Stimulated activated naive CD8-positive, alpha-beta T cell treated with anti-CD3 and anti-CD28 coated beads, Interleukin-15, Interleukin-2, amounts not matched to agents 100 ng/mL and 50 ng/mL, for 24 hours (primary cell): ENCODE results near the gene CRYGA.
"Not testable (repeated sequence)": the region's sequence is repeated elsewhere in the genome, so short reads cannot be mapped to it uniquely, and the experiment has no call there.

ENCODE experiments used
- H3K27ac Mint-ChIP-seq: one replicate; pipeline ENCODE4 v1.8.0; 2021; ENCODE audit warnings: mild to moderate bottlenecking, mixed read lengths
- H3K27me3 Mint-ChIP-seq: one replicate; pipeline ENCODE4 v1.8.0; 2021; ENCODE audit warnings: mixed read lengths
- H3K36me3 Mint-ChIP-seq: one replicate; pipeline ENCODE4 v1.8.0; 2021; ENCODE audit warnings: low read depth, mixed read lengths
- H3K4me1 Mint-ChIP-seq: one replicate; pipeline ENCODE4 v1.8.0; 2021; ENCODE audit warnings: low read depth, mixed read lengths
- H3K4me3 Mint-ChIP-seq: one replicate; pipeline ENCODE4 v1.8.0; 2021; ENCODE audit warnings: mild to moderate bottlenecking, mixed read lengths
- H3K9me3 Mint-ChIP-seq: one replicate; pipeline ENCODE4 v1.8.0; 2021; ENCODE audit warnings: mixed read lengths

CRYGA gene

GRCh38 chr2:208142925-208143799 lies 20.2 kb downstream of the CRYGA start:
- Mint-ChIP-seq H3K4me1 (no peaks in the 10 kb centered on the region), H3K27me3 (no peaks in the 10 kb centered on the region), H3K27ac (no peak overlapping the region), H3K36me3 (no peaks in the 10 kb centered on the region), H3K9me3 (peaks cover 3% of the 10 kb centered on the region), H3K4me3 (no peak overlapping the region)

- Mint-ChIP-seq H3K9me3 (peaks cover 5% of the 10 kb centered on the region), H3K4me1 (no peaks in the 10 kb centered on the region), H3K36me3 (no peaks in the 10 kb centered on the region), H3K27ac (no peak overlapping the region), H3K27me3 (no peaks in the 10 kb centered on the region), H3K4me3 (no peak overlapping the region)
These were observed 21.0 kb downstream of the CRYGA start for GRCh38 chr2:208142240-208142924.

DNA sequence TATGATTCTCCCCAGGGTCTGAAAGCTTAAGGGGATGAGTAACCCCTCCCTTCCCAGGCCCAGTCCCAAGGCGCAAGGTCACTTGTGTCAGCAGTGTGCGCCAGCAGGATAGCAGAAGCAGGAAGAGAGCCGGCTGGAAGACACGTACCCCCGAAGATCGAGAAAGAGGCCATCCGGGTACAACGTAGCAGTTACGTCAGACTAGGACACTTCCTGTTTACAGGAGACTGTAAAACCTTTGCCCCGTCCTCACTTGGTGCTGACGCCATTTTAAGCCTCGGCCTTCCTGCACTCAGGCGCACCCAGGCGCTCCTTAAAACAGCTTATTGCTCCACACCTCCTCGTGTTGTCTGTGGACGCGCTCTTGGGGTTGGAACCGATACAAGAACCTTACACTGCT lies 23.9 kb downstream of the CRYGA start:
- no peaks in the 10 kb centered on the region for H3K36me3 Mint-ChIP-seq
- H3K4me1 Mint-ChIP-seq: peaks cover 11% of the 10 kb centered on the region
- H3K4me3 Mint-ChIP-seq: no peak overlapping the region
- no peak overlapping the region for H3K27ac Mint-ChIP-seq
- H3K9me3 Mint-ChIP-seq: peaks cover 5% of the 10 kb centered on the region
- H3K27me3 Mint-ChIP-seq: no peaks in the 10 kb centered on the region

DNA sequence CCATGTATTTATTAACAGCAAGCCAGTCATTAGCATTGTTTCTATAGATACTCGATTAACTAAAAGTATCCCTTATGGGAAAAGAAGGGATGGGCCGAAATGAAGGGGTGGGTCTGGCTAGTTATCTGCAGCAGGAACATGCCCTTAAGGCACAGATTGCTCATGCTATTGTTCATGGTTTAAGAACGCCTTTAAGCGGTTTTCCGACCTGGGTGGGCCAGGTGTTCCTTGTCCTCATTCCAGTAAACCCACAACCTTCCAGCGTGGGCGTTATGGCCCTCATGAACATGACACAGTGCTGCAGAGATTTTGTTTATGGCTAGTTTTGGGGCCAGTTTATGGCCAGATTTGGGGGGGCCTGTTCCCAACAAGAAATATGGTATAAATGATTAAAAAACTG lies 25.1 kb downstream of the CRYGA start:
- not testable (repeated sequence) for H3K27me3 Mint-ChIP-seq, H3K36me3 Mint-ChIP-seq, H3K4me3 Mint-ChIP-seq, H3K27ac Mint-ChIP-seq, H3K9me3 Mint-ChIP-seq
- H3K4me1 Mint-ChIP-seq: peaks cover 14% of the 10 kb centered on the region

- peaks cover 14% of the 10 kb centered on the region for H3K4me1 Mint-ChIP-seq
- H3K4me3 Mint-ChIP-seq: no peak overlapping the region
- H3K27me3 Mint-ChIP-seq: no peaks in the 10 kb centered on the region
- H3K9me3 Mint-ChIP-seq: peaks cover 5% of the 10 kb centered on the region
- H3K36me3 Mint-ChIP-seq: no peaks in the 10 kb centered on the region
- no peak overlapping the region for H3K27ac Mint-ChIP-seq
These were observed 26.7 kb downstream of the CRYGA start for GRCh38 chr2:208136716-208137094.

DNA sequence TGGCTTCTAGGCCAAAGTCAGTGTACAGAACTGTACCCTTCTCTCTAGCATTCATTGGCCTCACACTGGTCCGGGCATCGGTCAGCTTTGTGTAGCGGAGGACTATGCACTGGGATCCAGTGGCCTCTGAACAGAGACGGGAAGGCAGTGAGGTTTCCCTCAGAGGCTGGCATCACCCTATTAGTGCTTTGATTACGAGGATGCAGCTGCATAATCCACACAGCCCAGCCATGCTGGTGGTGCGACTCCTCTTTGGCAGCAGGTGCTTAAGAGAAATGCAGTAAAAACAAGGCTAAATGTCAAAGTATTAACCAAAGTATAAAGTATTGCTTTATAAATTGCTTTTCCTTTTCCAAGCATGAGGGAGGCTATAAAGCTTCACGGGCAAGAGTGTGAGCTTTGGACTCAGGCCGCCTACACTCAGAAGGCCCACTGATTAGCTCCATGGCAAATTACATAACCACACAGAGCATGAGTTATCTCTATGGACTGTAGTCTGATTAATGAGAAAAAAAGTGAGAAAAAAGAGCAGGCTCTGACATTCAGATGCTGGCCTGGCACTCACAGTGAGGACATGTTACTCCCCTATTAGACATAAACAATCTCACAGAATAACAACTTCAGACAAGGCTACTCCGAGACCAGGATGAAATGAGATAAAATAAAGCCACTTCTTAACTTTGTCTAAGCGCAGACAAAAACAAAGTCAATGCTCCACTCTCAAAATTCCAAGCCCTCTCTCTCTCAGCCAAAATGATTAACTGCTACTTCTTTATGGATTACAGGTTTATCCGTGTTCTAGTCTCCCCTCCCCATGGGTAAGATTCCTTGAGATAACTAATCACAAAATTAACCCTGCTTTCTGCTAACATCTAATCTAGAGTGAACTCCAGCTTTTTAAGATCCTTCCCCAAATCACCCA lies 27.3 kb downstream of the CRYGA start:
- Mint-ChIP-seq H3K4me3 (no peak overlapping the region), H3K9me3 (peaks cover 5% of the 10 kb centered on the region), H3K4me1 (peaks cover 14% of the 10 kb centered on the region), H3K27me3 (no peaks in the 10 kb centered on the region), H3K27ac (peak overlapping the region; percentile 1), H3K36me3 (no peaks in the 10 kb centered on the region)

- Mint-ChIP-seq H3K36me3 (no peaks in the 10 kb centered on the region), H3K27me3 (no peaks in the 10 kb centered on the region), H3K27ac (peak overlapping the region; percentile 49), H3K4me3 (no peak overlapping the region), H3K4me1 (peaks cover 14% of the 10 kb centered on the region), H3K9me3 (peaks cover 5% of the 10 kb centered on the region)
These were observed 28.3 kb downstream of the CRYGA start for GRCh38 chr2:208134928-208135586.

GRCh38 chr2:208130712-208131110 lies 32.7 kb downstream of the CRYGA start:
- Mint-ChIP-seq H3K27ac (no peak overlapping the region), H3K9me3 (no peaks in the 10 kb centered on the region), H3K27me3 (peaks cover 9% of the 10 kb centered on the region), H3K4me1 (peaks cover 14% of the 10 kb centered on the region), H3K4me3 (no peak overlapping the region), H3K36me3 (no peaks in the 10 kb centered on the region)

GRCh38 chr2:208129744-208130711 lies 33.4 kb downstream of the CRYGA start, which contains the start of gene CRYGC:
Gene CRYGC (minus strand): TSS chr2:208129828. CDS start chr2:208129792, 36 bp downstream.
- Mint-ChIP-seq H3K9me3 (no peaks in the 10 kb centered on the region), H3K27ac (no peak within 1 kb of the TSS), H3K4me1 (peaks cover 8% of the 10 kb centered on the region), H3K27me3 (peaks cover 16% of the 10 kb centered on the region), H3K4me3 (no peak within 1 kb of the TSS), H3K36me3 (no peaks in the 10 kb centered on the region)

DNA sequence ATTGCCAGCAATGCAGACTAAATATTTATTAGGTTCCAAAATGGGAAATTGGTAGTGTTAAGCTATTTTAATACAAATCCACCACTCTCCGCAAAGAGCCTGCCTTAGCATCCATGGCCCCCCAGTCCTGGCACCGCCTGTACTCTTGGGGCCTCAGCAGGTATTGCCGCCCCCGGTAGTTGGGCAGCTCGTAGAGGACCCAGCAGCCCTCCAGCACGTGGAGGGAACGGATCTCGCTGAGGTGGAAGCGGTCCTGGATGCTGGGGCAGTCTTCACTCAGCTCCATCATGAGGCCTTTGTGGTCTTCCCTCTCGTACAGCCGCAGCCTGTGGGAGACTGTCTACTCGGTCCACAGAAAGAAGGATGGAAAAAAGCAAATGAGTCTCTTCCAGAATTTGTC lies 35.3 kb downstream of the CRYGA start:
- Mint-ChIP-seq H3K9me3 (no peaks in the 10 kb centered on the region), H3K4me3 (no peak overlapping the region), H3K27ac (no peak overlapping the region), H3K27me3 (peaks cover 30% of the 10 kb centered on the region), H3K4me1 (peaks cover 4% of the 10 kb centered on the region), H3K36me3 (no peaks in the 10 kb centered on the region)

DNA sequence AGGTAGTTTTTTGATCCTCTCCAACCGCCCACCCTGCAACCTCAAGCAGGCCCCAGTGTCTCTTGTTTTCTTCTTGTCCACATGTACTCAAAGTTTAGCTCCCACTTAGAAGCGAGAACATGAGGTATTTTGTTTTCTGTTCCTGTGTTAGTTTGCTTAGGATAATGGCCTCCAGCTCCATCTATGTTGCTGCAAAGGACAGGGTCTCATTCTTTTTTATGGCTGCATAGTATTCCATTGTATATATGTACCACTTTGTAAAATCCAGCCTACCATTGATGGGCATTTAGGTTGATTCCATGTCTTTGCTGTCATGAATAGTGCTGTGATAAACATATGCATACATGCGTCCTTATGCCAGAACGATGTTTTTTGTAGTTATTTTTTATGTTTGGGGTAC lies 36.3 kb downstream of the CRYGA start:
- H3K9me3 Mint-ChIP-seq: no peaks in the 10 kb centered on the region
- H3K27ac Mint-ChIP-seq: no peak overlapping the region
- H3K27me3 Mint-ChIP-seq: peaks cover 30% of the 10 kb centered on the region
- H3K36me3 Mint-ChIP-seq: no peaks in the 10 kb centered on the region
- H3K4me1 Mint-ChIP-seq: peaks cover 4% of the 10 kb centered on the region
- H3K4me3 Mint-ChIP-seq: no peak overlapping the region

DNA sequence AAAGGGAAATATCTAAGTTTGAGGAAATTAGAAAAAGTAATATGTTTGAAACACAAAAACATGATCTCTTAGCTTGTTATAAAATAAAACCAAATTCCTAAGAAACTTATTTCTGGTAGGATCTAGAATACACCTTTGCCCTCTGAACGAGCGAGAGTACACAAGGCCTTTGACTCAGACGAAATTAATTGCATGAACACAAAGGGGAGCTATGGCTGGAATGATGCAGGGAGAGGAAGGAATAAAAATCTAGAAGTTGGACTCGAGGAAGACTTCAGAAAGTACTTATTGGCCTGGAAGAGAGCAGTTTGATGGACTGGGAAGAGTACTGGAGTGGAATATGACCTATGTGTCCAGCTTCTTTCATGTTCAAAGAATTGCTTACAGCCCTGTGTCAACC lies 38.1 kb downstream of the CRYGA start:
- Mint-ChIP-seq H3K27ac (no peak overlapping the region), H3K4me1 (peaks cover 4% of the 10 kb centered on the region), H3K9me3 (no peaks in the 10 kb centered on the region), H3K27me3 (peaks cover 33% of the 10 kb centered on the region), H3K36me3 (no peaks in the 10 kb centered on the region), H3K4me3 (no peak overlapping the region)

DNA sequence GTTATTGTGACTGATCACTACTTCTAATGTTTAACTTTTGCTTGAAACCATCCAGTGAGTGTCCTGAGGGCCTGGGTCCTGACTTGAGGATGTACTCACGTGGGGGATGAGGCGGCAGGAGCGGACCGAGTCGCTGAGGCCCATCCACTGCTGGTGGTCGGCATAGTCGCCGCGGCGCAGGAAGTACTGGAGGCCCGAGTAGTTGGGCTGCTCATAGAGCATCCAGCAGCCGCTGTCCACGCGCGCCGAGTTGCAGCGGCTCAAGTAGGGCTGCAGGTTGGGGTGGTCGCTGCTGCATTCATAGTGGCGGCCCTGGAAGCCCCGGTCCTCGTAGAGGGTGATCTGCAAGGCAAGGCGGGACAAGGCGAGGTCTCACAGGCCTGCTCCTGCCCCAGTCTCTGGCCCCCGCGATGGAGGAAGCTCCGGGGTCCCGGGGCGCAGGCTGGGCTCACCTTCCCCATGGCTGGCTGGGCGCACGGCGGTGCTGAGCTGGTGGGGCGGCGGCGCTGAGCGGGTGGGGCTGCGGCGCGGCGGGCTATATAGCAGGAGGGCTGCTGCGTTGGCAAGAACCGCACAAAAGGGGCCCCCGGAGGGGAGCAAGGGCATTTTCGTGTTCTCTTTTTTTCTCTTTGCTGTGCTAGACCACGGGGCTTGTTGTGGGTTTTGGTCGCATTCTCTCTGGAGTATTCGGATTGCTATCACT lies 39.2 kb downstream of the CRYGA start, which contains the start of gene CRYGD:
Gene CRYGD (minus strand): TSS at position 512 of the 703 bp plus-strand sequence. CDS start 51 bp downstream, at position 461.
- peaks cover 33% of the 10 kb centered on the region for H3K27me3 Mint-ChIP-seq
- peak within 1 kb of the TSS; percentile 67 for H3K4me3 Mint-ChIP-seq
- not testable (repeated sequence) for H3K36me3 Mint-ChIP-seq

More for the DNA sequence above, 39.2 kb downstream of the CRYGA start, which contains the start of gene CRYGD:
- H3K9me3 Mint-ChIP-seq, H3K4me1 Mint-ChIP-seq, H3K27ac Mint-ChIP-seq: not testable (repeated sequence)
